ENCODE results near the gene TMEM213. TPM values are rescaled to one million over a fixed set of nuclear protein-coding genes. Genes with fewer than 3 reads are reported as not detected.

The TMEM213 gene
- total and polyA plus RNA-seq, 2 of the 13 experiments (the other 11 are each of a cell fraction or from before 2014, with no cell fraction given): not detected

DNA sequence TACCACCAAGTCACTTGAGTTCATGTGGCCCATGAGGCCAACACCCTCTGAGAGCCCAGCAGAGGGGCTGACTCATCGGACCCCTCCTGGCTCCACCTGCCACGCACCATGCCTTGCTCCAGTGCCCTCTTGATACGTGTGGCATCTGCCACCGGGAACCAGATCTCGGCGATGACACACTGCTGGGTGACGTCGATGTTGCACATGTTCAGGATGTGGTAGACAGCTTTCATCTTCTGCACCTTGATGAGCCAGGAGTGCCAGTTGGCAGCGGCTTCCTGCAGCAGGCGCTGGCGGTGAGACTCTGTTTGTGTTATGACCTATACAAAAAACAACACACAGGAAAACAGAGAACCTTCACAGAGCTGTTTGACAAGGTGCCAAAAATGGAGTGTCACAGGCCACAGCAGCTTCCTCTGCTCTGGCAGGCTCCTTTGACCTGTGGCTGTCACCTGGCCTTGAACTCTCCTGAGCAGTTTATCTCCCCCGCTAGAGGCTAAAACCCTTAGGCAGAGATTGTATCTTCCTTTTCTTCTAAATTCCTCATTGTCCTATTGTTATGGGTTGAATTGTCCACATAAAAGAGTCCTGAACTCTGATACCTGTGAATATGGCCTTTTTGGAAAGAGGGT is 45.2 kb upstream of the TMEM213 start (continued):
- no peak for TF ChIP-seq CENPT (CRISPR knock-in tag; IDR thresholded peaks at IDR 0.05; ENCODE audit: low read depth)
- TF ChIP-seq ZZZ3 (CRISPR knock-in tag; IDR thresholded peaks at IDR 0.05; ENCODE audit: borderline replicate concordance): no peak
- TF ChIP-seq IRF2 (CRISPR knock-in tag; IDR thresholded peaks at IDR 0.05): no peak
- TF ChIP-seq ZNF326 (CRISPR knock-in tag; IDR thresholded peaks at IDR 0.05; ENCODE audit: borderline replicate concordance): no peak
- no peak for TF ChIP-seq TBL1XR1 (IDR thresholded peaks at IDR 0.05; ENCODE audit: borderline replicate concordance, low read length, partially characterized antibody)
- TF ChIP-seq ZSCAN29 (CRISPR knock-in tag; conservative IDR thresholded peaks at IDR 0.05): no peak
- no peak for TF ChIP-seq ZNF691 (CRISPR knock-in tag; IDR thresholded peaks at IDR 0.05; ENCODE audit: borderline replicate concordance, low read depth)
- no peak for TF ChIP-seq ZNF337 (CRISPR knock-in tag; IDR thresholded peaks at IDR 0.05; ENCODE audit: borderline replicate concordance, low read depth)
- no peak for TF ChIP-seq HMGA1 (CRISPR knock-in tag; conservative IDR thresholded peaks at IDR 0.05)
- peak; percentile 37; the same call in 1 of the 2 replicates for TF ChIP-seq MYC (CRISPR knock-in tag; IDR thresholded peaks at IDR 0.05; ENCODE audit: borderline replicate concordance)
- TF ChIP-seq, protein P1, sequence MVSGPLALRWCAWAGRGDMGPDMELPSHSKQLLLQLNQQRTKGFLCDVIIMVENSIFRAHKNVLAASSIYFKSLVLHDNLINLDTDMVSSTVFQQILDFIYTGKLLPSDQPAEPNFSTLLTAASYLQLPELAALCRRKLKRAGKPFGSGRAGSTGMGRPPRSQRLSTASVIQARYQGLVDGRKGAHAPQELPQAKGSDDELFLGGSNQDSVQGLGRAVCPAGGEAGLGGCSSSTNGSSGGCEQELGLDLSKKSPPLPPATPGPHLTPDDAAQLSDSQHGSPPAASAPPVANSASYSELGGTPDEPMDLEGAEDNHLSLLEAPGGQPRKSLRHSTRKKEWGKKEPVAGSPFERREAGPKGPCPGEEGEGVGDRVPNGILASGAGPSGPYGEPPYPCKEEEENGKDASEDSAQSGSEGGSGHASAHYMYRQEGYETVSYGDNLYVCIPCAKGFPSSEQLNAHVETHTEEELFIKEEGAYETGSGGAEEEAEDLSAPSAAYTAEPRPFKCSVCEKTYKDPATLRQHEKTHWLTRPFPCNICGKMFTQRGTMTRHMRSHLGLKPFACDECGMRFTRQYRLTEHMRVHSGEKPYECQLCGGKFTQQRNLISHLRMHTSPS (CRISPR knock-in tag; IDR thresholded peaks at IDR 0.05; ENCODE audit: low read depth): peak; percentile 95; the same call in 1 of the 2 replicates
- TF ChIP-seq HOXD1 (CRISPR knock-in tag; IDR thresholded peaks at IDR 0.05): no peak
- no peak for TF ChIP-seq HOXA7 (CRISPR knock-in tag; IDR thresholded peaks at IDR 0.05)
- no peak for TF ChIP-seq SUZ12 (IDR thresholded peaks at IDR 0.05; ENCODE audit: low read depth, low read length)
- TF ChIP-seq EED (CRISPR knock-in tag; IDR thresholded peaks at IDR 0.05): no peak
- no peak for TF ChIP-seq HOXA5 (CRISPR knock-in tag; IDR thresholded peaks at IDR 0.05)
- peak; percentile 40; the same call in 1 of the 2 replicates for TF ChIP-seq FOXC1 (CRISPR knock-in tag; IDR thresholded peaks at IDR 0.05; ENCODE audit: borderline replicate concordance)
- no peak for TF ChIP-seq SOX6 (IDR thresholded peaks at IDR 0.05)
- peak; percentile 90 for TF ChIP-seq SOX6 (CRISPR knock-in tag; IDR thresholded peaks at IDR 0.05)
- TF ChIP-seq KAT2B (IDR thresholded peaks at IDR 0.05; ENCODE audit: borderline replicate concordance, low read depth, low read length): no peak
- peak; percentile 67; the same call in 1 of the 2 replicates for TF ChIP-seq MED1 (CRISPR knock-in tag; IDR thresholded peaks at IDR 0.05)
- TF ChIP-seq, protein P2, sequence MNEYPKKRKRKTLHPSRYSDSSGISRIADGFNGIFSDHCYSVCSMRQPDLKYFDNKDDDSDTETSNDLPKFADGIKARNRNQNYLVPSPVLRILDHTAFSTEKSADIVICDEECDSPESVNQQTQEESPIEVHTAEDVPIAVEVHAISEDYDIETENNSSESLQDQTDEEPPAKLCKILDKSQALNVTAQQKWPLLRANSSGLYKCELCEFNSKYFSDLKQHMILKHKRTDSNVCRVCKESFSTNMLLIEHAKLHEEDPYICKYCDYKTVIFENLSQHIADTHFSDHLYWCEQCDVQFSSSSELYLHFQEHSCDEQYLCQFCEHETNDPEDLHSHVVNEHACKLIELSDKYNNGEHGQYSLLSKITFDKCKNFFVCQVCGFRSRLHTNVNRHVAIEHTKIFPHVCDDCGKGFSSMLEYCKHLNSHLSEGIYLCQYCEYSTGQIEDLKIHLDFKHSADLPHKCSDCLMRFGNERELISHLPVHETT (CRISPR knock-in tag; conservative IDR thresholded peaks at IDR 0.05): no peak
- no peak for TF ChIP-seq TEAD2 (CRISPR knock-in tag; IDR thresholded peaks at IDR 0.05)
- no peak for TF ChIP-seq PCBP1 (IDR thresholded peaks at IDR 0.05; ENCODE audit: borderline replicate concordance, low read depth, low read length)
- TF ChIP-seq SRY (CRISPR knock-in tag; IDR thresholded peaks at IDR 0.05): 0 out of 2 replicates have a peak, but pooled peaks have one; percentile 1
- no peak for TF ChIP-seq MXD4 (CRISPR knock-in tag; IDR thresholded peaks at IDR 0.05)
- TF ChIP-seq NCOA2 (CRISPR knock-in tag; IDR thresholded peaks at IDR 0.05): peak; percentile 79
- no peak for TF ChIP-seq LCORL (IDR thresholded peaks at IDR 0.05)
- TF ChIP-seq LCORL (CRISPR knock-in tag; IDR thresholded peaks at IDR 0.05): no peak
- peak; percentile 19; the same call in 1 of the 2 replicates for TF ChIP-seq ZNF563 (CRISPR knock-in tag; IDR thresholded peaks at IDR 0.05)
- TF ChIP-seq ZNF709 (CRISPR knock-in tag; IDR thresholded peaks at IDR 0.05): no peak

All from HepG2 (cell line).